ENCODE results near the gene PCSK5.
"Not testable (repeated sequence)": the region's sequence is repeated elsewhere in the genome, so short reads cannot be mapped to it uniquely, and the experiment has no call there.

The PCSK5 gene

GRCh38 chr9:75891277-75891741 is 836 bp downstream of the PCSK5 start:
- no peak for DNase-seq

GRCh38 chr9:75891771-75892215 is 1.3 kb downstream of the PCSK5 start:
- DNase-seq = no peak

GRCh38 chr9:75892216-75892911 is 1.9 kb downstream of the PCSK5 start:
- DNase-seq = no peak

GRCh38 chr9:75893106-75893505 is 2.6 kb downstream of the PCSK5 start:
- DNase-seq = no peak

GRCh38 chr9:75894566-75894965 is 4.1 kb downstream of the PCSK5 start:
- DNase-seq = no peak

GRCh38 chr9:75895112-75895511 is 4.6 kb downstream of the PCSK5 start:
- no peak for DNase-seq

GRCh38 chr9:75896193-75896592 is 5.7 kb downstream of the PCSK5 start:
- no peak for DNase-seq

- DNase-seq = not testable (repeated sequence)
Measured at GRCh38 chr9:75900893-75901524, 10.5 kb downstream of the PCSK5 start.

GRCh38 chr9:75903785-75904360 is 13.4 kb downstream of the PCSK5 start:
- DNase-seq = no peak

GRCh38 chr9:75904364-75904763 is 13.9 kb downstream of the PCSK5 start:
- DNase-seq = no peak

GRCh38 chr9:75906531-75906930 is 16.1 kb downstream of the PCSK5 start:
- no peak for DNase-seq

- DNase-seq = no peak
Measured at GRCh38 chr9:75907329-75907728, 16.9 kb downstream of the PCSK5 start.

- DNase-seq = no peak
Measured at GRCh38 chr9:75907923-75908322, 17.4 kb downstream of the PCSK5 start.

- DNase-seq = no peak
Measured at GRCh38 chr9:75909776-75910175, 19.3 kb downstream of the PCSK5 start.

GRCh38 chr9:75910731-75911130 is 20.3 kb downstream of the PCSK5 start:
- no peak for DNase-seq

- DNase-seq = no peak
Measured at GRCh38 chr9:75911390-75911789, 20.9 kb downstream of the PCSK5 start.

GRCh38 chr9:75912951-75913350 is 22.5 kb downstream of the PCSK5 start:
- no peak for DNase-seq

- DNase-seq = no peak
Measured at GRCh38 chr9:75914002-75914401, 23.5 kb downstream of the PCSK5 start.

GRCh38 chr9:75914883-75915452 is 24.5 kb downstream of the PCSK5 start:
- DNase-seq = no peak

- DNase-seq = no peak
Measured at GRCh38 chr9:75918154-75918553, 27.7 kb downstream of the PCSK5 start.

- DNase-seq = no peak
Measured at GRCh38 chr9:75918909-75919308, 28.4 kb downstream of the PCSK5 start.

GRCh38 chr9:75921391-75922127 is 31.1 kb downstream of the PCSK5 start:
- DNase-seq = no peak

GRCh38 chr9:75926385-75926784 is 35.9 kb downstream of the PCSK5 start:
- DNase-seq = no peak

All from GOT3 (cell line).